GM19438 (cell line): Measurements from ENCODE around the gene CDH13.
A peak's percentile ranks its signal among the peaks of the same experiment; 100 is the strongest.

Experiments used
- ATAC-seq: cut with Tn5 transposase; IDR thresholded peaks from one replicate; pipeline ENCODE4 v1.9.1; 2021; ENCODE audit warnings: low read depth; ENCODE audit not compliant: unreplicated experiment

Gene CDH13

GRCh38 chr16:83561876-83562275, 935.1 kb downstream of the CDH13 start:
- no peak for ATAC-seq

- no peak for ATAC-seq
Measured at GRCh38 chr16:83568345-83568744, 941.6 kb downstream of the CDH13 start.

- ATAC-seq, result no peak
Measured at GRCh38 chr16:83574388-83574787, 947.6 kb downstream of the CDH13 start.

- ATAC-seq, result no peak
Measured at GRCh38 chr16:83577078-83577745, 950.4 kb downstream of the CDH13 start.

GRCh38 chr16:83578171-83578570, 951.4 kb downstream of the CDH13 start:
- ATAC-seq, result no peak

- no peak for ATAC-seq
Measured at GRCh38 chr16:83579027-83579426, 952.3 kb downstream of the CDH13 start.

- no peak for ATAC-seq
Measured at GRCh38 chr16:83579436-83579835, 952.7 kb downstream of the CDH13 start.

- peak; percentile 71 for ATAC-seq
Measured at GRCh38 chr16:83581082-83581481, 954.3 kb downstream of the CDH13 start.

- ATAC-seq, result no peak
Measured at GRCh38 chr16:83581994-83582747, 955.4 kb downstream of the CDH13 start.

- ATAC-seq, result no peak
Measured at GRCh38 chr16:83586036-83586435, 959.3 kb downstream of the CDH13 start.

- ATAC-seq, result no peak
Measured at GRCh38 chr16:83586461-83587200, 959.9 kb downstream of the CDH13 start.

GRCh38 chr16:83587201-83587600, 960.4 kb downstream of the CDH13 start:
- ATAC-seq, result no peak

GRCh38 chr16:83588070-83588469, 961.3 kb downstream of the CDH13 start:
- ATAC-seq, result no peak

- ATAC-seq, result no peak
Measured at GRCh38 chr16:83589576-83589975, 962.8 kb downstream of the CDH13 start.

GRCh38 chr16:83592778-83593177, 966.0 kb downstream of the CDH13 start:
- no peak for ATAC-seq

- ATAC-seq, result no peak
Measured at GRCh38 chr16:83599789-83600462, 973.2 kb downstream of the CDH13 start.

GRCh38 chr16:83602761-83603722, 976.3 kb downstream of the CDH13 start:
- ATAC-seq, result no peak

GRCh38 chr16:83603723-83604570, 977.2 kb downstream of the CDH13 start:
- ATAC-seq, result no peak

- ATAC-seq, result no peak
Measured at GRCh38 chr16:83606486-83607030, 979.8 kb downstream of the CDH13 start.
